ENCODE measurements around the gene LCK. TPM values are rescaled to one million over a fixed set of nuclear protein-coding genes. Genes with fewer than 3 reads are reported as not detected.

Gene LCK
- polyA plus RNA-seq, 3 donors, result 0.15 to 2.2 (median 1.7) TPM

DNA sequence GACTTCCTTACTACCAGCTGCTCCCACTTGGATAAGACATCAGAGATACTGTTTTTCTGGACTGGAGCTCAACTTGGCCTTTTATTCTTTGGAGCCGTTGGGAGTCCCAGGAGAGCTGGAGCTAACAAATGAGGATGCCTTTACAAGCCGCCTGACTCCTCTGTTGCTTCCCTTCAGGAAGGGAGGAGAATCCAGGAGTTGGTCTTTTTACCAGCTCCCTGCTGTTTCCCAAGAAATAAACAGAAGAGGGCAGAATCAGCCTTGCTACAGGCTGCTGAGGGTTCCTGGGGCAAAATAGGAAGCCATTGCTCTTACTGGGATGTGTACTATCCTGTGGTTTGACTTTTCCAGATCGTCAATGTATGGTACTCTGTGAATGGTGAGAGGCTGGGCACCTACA lies 27.4 kb upstream of the LCK start:
- no peaks in the 10 kb centered on the region for H3K9me3 Mint-ChIP-seq
- H3K9me3 ChIP-seq (replicated peaks in 1 of 2; ENCODE audit: control insufficient read depth in 1 of 2, insufficient read depth in 1 of 2, low read length in 2 of 2), result no peaks in the 10 kb centered on the region
- peaks cover 18 to 28% of the 10 kb centered on the region in 2 donors for H3K4me1 ChIP-seq (ENCODE audit: control insufficient read depth in 1 of 2, insufficient read depth in 2 of 2, low read length in 2 of 2)
- peak overlapping the region in 5 of 7 donors; percentile 83 to 99 (median 98) for H3K27ac Mint-ChIP-seq
- peaks cover 2% of the 10 kb centered on the region in 3 donors for H3K27me3 Mint-ChIP-seq (ENCODE audit: low read depth in 3 of 3)
- no peak for DNase-seq
- no peak overlapping the region for H3K4me2 ChIP-seq (replicated peaks; ENCODE audit: extremely low read depth, low read length, poor library complexity, severe bottlenecking)
- H3K36me3 Mint-ChIP-seq, result peaks cover 39 to 64% of the 10 kb centered on the region in 2 donors
- H3K36me3 ChIP-seq (replicated peaks in 1 of 2; ENCODE audit: control insufficient read depth in 1 of 2, insufficient read depth in 2 of 2, low read length in 2 of 2), result peaks cover 32 to 57% of the 10 kb centered on the region in 2 donors
- H3K4me3 Mint-ChIP-seq, result peak overlapping the region in 1 of 2 donors; percentile 97
- H4K20me1 ChIP-seq (ENCODE audit: insufficient read depth, low read length), result no peaks in the 10 kb centered on the region
- no peak overlapping the region for H3K4me3 ChIP-seq (replicated peaks in 1 of 3; ENCODE audit: low read depth in 2 of 3, low read length in 3 of 3)
- TF ChIP-seq, protein P1, sequence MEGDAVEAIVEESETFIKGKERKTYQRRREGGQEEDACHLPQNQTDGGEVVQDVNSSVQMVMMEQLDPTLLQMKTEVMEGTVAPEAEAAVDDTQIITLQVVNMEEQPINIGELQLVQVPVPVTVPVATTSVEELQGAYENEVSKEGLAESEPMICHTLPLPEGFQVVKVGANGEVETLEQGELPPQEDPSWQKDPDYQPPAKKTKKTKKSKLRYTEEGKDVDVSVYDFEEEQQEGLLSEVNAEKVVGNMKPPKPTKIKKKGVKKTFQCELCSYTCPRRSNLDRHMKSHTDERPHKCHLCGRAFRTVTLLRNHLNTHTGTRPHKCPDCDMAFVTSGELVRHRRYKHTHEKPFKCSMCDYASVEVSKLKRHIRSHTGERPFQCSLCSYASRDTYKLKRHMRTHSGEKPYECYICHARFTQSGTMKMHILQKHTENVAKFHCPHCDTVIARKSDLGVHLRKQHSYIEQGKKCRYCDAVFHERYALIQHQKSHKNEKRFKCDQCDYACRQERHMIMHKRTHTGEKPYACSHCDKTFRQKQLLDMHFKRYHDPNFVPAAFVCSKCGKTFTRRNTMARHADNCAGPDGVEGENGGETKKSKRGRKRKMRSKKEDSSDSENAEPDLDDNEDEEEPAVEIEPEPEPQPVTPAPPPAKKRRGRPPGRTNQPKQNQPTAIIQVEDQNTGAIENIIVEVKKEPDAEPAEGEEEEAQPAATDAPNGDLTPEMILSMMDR (IDR thresholded peaks at IDR 0.05), result no peak
- WGBS (ENCODE audit: insufficient coverage), result 100% methylated on average over 1 of the region's 3 CpGs
- peak overlapping the region in 1 of 2 donors; percentile 15 for H3K27ac ChIP-seq (ENCODE audit: low read depth in 1 of 2, low read length in 2 of 2)
- H3K27me3 ChIP-seq (ENCODE audit: control insufficient read depth in 2 of 2, insufficient read depth in 2 of 2, low read length in 2 of 2), result no peaks in the 10 kb centered on the region
- no peak overlapping the region for H3K9ac ChIP-seq (ENCODE audit: insufficient read depth, low read length, poor library complexity, severe bottlenecking)
- H2AFZ ChIP-seq (ENCODE audit: insufficient read depth, low read depth, low read length, poor library complexity, severe bottlenecking), result no peak overlapping the region
- H3K4me1 Mint-ChIP-seq, result peaks cover 28% of the 10 kb centered on the region
- intact Hi-C loops (cut with micrococcal nuclease), result loop anchor here in 1 of 2 donors (10.0 kb wide), 1 partner anchor 171 kb away; the partner anchor contains the start of gene BSDC1
- peaks cover 31% of the 10 kb centered on the region for H3K79me2 ChIP-seq (ENCODE audit: insufficient read depth, low read length)

DNA sequence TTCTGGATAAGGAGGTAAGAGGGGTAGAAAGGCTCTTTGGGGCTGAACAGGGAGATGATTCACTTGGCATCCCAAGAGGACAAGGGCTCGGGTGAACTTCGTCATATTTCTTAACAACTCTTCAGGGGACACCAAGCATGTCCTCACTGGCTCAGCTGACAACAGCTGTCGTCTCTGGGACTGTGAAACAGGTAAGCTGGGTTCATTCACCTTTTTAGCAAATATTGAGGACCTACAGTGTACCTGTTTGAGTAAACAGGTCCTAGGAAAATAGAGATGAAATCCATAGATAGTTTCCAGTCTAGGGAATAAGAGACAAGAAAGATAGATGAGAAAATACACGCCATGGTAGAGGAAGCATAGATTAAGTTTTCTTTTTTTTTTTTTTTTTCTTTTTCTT lies 26.8 kb upstream of the LCK start:
- Histone ChIP-seq H3K9me3 (replicated peaks in 1 of 2; ENCODE audit: control insufficient read depth in 1 of 2, insufficient read depth in 1 of 2, low read length in 2 of 2) (no peaks in the 10 kb centered on the region), H3K36me3 (replicated peaks in 1 of 2; ENCODE audit: control insufficient read depth in 1 of 2, insufficient read depth in 2 of 2, low read length in 2 of 2) (peaks cover 38 to 59% of the 10 kb centered on the region in 2 donors), H2AFZ (ENCODE audit: insufficient read depth, low read depth, low read length, poor library complexity, severe bottlenecking) (no peak overlapping the region), H3K27me3 (ENCODE audit: control insufficient read depth in 2 of 2, insufficient read depth in 2 of 2, low read length in 2 of 2) (no peaks in the 10 kb centered on the region), H3K4me1 (ENCODE audit: control insufficient read depth in 1 of 2, insufficient read depth in 2 of 2, low read length in 2 of 2) (peaks cover 18 to 28% of the 10 kb centered on the region in 2 donors), H3K4me2 (replicated peaks; ENCODE audit: extremely low read depth, low read length, poor library complexity, severe bottlenecking) (no peak overlapping the region), H3K9ac (ENCODE audit: insufficient read depth, low read length, poor library complexity, severe bottlenecking) (no peak overlapping the region), H3K4me3 (replicated peaks in 1 of 3; ENCODE audit: low read depth in 2 of 3, low read length in 3 of 3) (no peak overlapping the region), H3K79me2 (ENCODE audit: insufficient read depth, low read length) (peaks cover 31% of the 10 kb centered on the region), H3K27ac (ENCODE audit: low read depth in 1 of 2, low read length in 2 of 2) (peak overlapping the region in 1 of 2 donors; percentile 15), H4K20me1 (ENCODE audit: insufficient read depth, low read length) (no peaks in the 10 kb centered on the region)
- no peak for DNase-seq
- Mint-ChIP-seq H3K27me3 (ENCODE audit: low read depth in 3 of 3) (peaks cover 2% of the 10 kb centered on the region in 3 donors), H3K36me3 (peaks cover 43 to 64% of the 10 kb centered on the region in 2 donors), H3K9me3 (no peaks in the 10 kb centered on the region), H3K27ac (peak overlapping the region in 5 of 7 donors; percentile 17 to 99 (median 77)), H3K4me1 (peaks cover 28% of the 10 kb centered on the region), H3K4me3 (no peak overlapping the region)
- no CpG with 5 or more reads among the region's 4 CpGs for WGBS (ENCODE audit: insufficient coverage)
- intact Hi-C loops (cut with micrococcal nuclease), result loop anchor here in 1 of 2 donors (10.0 kb wide), 1 partner anchor 171 kb away; the partner anchor contains the start of gene BSDC1
- TF ChIP-seq, protein P1 (IDR thresholded peaks at IDR 0.05), result no peak
